ENCODE data around the gene LYPD6. TPM values are rescaled to one million over a fixed set of nuclear protein-coding genes. Genes with fewer than 3 reads are reported as not detected.

LYPD6 gene
- total and polyA plus RNA-seq, 9 of the 15 experiments (the other 6 are each of a cell fraction or from before 2014, with no cell fraction given): not detected

DNA sequence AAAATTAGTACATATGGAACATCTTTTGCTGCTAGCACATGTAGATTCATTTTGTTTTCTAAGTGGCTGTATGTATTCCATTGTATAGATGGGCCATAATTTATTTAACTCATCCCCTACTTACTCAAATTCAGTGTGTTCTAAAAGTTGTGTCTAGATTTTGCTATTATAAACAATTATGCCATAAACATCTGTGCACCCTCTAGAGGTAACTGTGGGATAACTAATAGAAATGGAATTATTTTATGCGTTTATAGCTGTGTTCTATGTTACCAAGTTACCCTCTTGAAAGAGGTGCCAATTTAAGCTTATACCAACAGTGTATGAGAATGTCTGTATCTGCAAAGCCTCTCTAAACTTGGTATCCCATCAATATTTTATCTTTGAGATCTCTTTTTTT is 156.8 kb downstream of the LYPD6 start:
- no TSS peak for BruUV-seq (replicated peaks)
- Histone ChIP-seq H3K79me2 (ENCODE audit: control insufficient read depth, insufficient read depth, low read length) (no peaks in the 10 kb centered on the region), H3K9ac (ENCODE audit: insufficient read depth in 1 of 2, low read depth in 2 of 2, low read length in 2 of 2) (no peak overlapping the region), H3K4me1 (replicated peaks in 1 of 2; ENCODE audit: control insufficient read depth in 2 of 2, insufficient read depth in 2 of 2, low read length in 2 of 2) (no peaks in the 10 kb centered on the region), H4K20me1 (replicated peaks; ENCODE audit: control insufficient read depth, insufficient read depth, low read length) (no peaks in the 10 kb centered on the region), H3K27me3 (ENCODE audit: control insufficient read depth in 2 of 2, insufficient read depth in 2 of 2, low read length in 2 of 2) (peaks cover 0 to 5% of the 10 kb centered on the region in 2 experiments; a peak in 2 of 5 replicates), H3K36me3 (ENCODE audit: control insufficient read depth, insufficient read depth, low read length) (no peaks in the 10 kb centered on the region), H3K27ac (ENCODE audit: extremely low read depth, low read depth, low read length) (no peak overlapping the region), H3K9me1 (ENCODE audit: control insufficient read depth, insufficient read depth, low read length) (no peaks in the 10 kb centered on the region), H3K4me2 (ENCODE audit: insufficient read depth, low read length) (no peak overlapping the region), H3K4me3 (no peak overlapping the region), H2AFZ (ENCODE audit: low read depth, low read length) (no peak overlapping the region), H3K9me3 (replicated peaks; ENCODE audit: control insufficient read depth, insufficient read depth, low read depth, low read length) (no peaks in the 10 kb centered on the region; the same call in 1 of the 2 replicates)
- ChIA-PET CTCF (ENCODE audit: low intra/inter-chr PET ratio) (no interaction called here), POLR2A (no interaction called here)
- FAIRE-seq (no peak), ATAC-seq (no peak), DNase-seq (ENCODE audit: extremely low read depth in 1 of 4, low spot score in 3 of 4) (no peak)
- in situ Hi-C loops (cut with MboI) (no loop called here), intact Hi-C loops (cut with micrococcal nuclease) (no loop called here)
- TF ChIP-seq CBFB (CRISPR knock-in tag; IDR thresholded peaks at IDR 0.05) (no peak), ZNF165 (CRISPR knock-in tag; IDR thresholded peaks at IDR 0.05; ENCODE audit: borderline replicate concordance) (no peak), CBX8 (IDR thresholded peaks at IDR 0.05; ENCODE audit: borderline replicate concordance, extremely low read depth, low read depth, low read length, poor library complexity, severe bottlenecking) (no peak), TFAM (CRISPR knock-in tag; conservative IDR thresholded peaks at IDR 0.05) (no peak), HNRNPH1 (optimal IDR thresholded peaks at IDR 0.05; ENCODE audit: low read depth, low read length) (no peak), SIRT6 (IDR thresholded peaks at IDR 0.05; ENCODE audit: low read depth, low read length) (no peak), ETV1 (tag; conservative IDR thresholded peaks at IDR 0.05; ENCODE audit: low read depth) (no peak), NR2F6 (CRISPR knock-in tag; IDR thresholded peaks at IDR 0.05) (no peak), MEIS2 (IDR thresholded peaks at IDR 0.05; ENCODE audit: partially characterized antibody) (no peak), U2AF2 (optimal IDR thresholded peaks at IDR 0.05; ENCODE audit: low read depth, low read length) (no peak)
- TF ChIP-seq, protein P1, sequence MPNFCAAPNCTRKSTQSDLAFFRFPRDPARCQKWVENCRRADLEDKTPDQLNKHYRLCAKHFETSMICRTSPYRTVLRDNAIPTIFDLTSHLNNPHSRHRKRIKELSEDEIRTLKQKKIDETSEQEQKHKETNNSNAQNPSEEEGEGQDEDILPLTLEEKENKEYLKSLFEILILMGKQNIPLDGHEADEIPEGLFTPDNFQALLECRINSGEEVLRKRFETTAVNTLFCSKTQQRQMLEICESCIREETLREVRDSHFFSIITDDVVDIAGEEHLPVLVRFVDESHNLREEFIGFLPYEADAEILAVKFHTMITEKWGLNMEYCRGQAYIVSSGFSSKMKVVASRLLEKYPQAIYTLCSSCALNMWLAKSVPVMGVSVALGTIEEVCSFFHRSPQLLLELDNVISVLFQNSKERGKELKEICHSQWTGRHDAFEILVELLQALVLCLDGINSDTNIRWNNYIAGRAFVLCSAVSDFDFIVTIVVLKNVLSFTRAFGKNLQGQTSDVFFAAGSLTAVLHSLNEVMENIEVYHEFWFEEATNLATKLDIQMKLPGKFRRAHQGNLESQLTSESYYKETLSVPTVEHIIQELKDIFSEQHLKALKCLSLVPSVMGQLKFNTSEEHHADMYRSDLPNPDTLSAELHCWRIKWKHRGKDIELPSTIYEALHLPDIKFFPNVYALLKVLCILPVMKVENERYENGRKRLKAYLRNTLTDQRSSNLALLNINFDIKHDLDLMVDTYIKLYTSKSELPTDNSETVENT (CRISPR knock-in tag; IDR thresholded peaks at IDR 0.05): no peak
- TF ChIP-seq, protein P2, sequence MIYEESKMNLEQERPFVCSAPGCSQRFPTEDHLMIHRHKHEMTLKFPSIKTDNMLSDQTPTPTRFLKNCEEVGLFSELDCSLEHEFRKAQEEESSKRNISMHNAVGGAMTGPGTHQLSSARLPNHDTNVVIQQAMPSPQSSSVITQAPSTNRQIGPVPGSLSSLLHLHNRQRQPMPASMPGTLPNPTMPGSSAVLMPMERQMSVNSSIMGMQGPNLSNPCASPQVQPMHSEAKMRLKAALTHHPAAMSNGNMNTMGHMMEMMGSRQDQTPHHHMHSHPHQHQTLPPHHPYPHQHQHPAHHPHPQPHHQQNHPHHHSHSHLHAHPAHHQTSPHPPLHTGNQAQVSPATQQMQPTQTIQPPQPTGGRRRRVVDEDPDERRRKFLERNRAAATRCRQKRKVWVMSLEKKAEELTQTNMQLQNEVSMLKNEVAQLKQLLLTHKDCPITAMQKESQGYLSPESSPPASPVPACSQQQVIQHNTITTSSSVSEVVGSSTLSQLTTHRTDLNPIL (CRISPR knock-in tag; IDR thresholded peaks at IDR 0.05): no peak
- WGBS (ENCODE audit: insufficient coverage, low coverage, missing lambda C conversion rate): 0% methylated on average over 1 of the region's 1 CpG
